Measurements from ENCODE around the gene NTRK3.

NTRK3 gene

GRCh38 chr15:88257311-88258092 lies 963 bp upstream of the NTRK3 start:
- FAIRE-seq, result no peak

DNA sequence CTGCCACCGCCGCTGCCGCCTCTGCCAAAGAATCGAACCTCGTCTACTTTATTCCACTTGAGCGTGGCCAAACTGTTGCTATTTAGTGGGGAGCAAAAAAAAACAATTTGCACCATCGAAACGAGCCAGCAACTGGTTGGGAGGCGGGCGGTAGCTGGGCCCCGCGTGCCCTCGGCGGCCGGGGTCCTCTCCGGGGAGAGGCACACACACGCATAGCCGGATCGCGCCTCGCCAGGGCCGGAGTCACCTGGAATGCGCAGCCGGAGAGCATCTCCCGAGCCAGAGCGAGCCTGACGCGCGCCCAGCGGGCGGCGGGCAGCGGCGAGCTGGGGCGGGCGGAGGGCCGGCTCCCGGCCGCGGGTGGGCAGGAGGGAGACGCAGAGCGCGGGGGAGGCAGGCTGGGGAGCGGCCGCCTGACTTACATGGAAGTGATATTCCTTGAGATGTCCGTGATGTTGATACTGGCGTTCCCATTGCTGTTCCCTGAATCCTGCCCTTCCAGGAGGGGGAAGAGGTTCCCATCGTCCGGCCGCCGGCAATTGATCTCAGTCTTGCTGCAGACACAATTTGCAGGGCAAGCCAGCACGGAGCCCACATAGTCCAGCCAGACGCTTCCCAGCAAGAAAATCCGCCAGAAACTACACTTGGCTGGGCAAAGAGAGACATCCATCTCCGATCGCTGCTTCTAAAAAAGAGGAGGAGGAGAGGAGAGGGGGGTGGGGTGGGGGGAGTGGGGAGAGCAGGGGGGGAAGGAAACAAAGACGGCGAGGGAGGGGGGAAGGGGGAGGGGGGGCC lies 858 bp downstream of the NTRK3 start:
- FAIRE-seq, result no peak

DNA sequence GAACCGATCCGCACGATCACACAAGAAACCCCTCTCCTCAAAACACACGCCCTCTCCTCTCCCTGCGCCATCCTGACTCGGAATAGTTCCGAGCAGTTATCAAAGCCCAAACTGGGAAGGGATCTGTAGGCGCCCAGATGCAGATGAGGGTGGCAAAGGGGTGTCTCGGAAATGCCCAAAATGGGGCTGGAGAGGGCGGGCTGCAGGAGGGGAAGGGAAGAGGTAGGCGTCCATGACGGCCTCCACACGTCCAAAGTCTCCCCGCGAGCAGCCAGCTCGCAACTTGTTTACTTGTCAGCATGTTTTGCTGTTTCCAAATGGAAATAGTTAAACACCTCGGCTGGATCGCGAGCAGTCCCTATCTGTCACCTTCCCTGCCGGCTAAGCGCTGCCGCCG lies 1.5 kb downstream of the NTRK3 start:
- no peak for FAIRE-seq

DNA sequence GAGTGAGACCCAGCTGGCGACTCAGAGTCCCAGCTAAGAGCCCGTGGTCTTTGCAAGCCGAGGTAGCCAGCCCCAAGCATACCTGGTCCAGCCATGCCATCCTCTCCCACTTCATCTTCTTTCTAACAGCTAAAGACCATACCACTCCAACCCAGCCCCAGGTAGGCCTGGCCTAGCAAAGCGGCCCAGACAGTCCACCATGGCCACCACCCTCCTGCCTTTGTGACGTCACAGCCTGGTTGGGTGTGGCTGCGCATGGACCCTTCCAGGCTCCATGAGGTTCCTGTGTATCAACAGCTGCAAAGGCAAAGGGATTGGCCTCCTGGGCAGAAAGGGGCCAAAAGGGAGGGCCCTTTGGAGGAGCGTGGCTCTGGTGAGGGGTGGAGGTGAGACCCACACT lies 4.1 kb downstream of the NTRK3 start:
- no peak for FAIRE-seq

DNA sequence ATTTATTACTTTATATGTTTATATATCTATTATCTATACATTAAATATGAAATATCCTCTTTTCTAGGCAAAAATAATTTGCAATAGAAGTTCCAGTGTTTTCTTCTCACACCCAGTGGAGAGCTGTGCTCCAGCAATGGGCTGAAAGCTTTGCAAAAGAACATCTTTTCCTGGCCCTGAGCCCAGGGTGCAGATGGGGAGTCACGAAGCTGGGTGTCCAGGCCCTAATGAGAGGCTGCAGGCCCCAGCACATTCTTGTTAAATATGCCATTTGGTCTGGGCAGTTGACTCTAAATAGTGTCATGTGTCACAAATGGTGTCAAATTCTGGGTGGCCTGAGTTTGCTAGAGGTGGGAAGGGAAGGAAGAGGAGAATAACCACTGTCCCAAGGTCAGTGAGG lies 5.7 kb downstream of the NTRK3 start:
- no peak for FAIRE-seq

- no peak for FAIRE-seq
Measured at GRCh38 chr15:88249220-88249619, 7.3 kb downstream of the NTRK3 start.

DNA sequence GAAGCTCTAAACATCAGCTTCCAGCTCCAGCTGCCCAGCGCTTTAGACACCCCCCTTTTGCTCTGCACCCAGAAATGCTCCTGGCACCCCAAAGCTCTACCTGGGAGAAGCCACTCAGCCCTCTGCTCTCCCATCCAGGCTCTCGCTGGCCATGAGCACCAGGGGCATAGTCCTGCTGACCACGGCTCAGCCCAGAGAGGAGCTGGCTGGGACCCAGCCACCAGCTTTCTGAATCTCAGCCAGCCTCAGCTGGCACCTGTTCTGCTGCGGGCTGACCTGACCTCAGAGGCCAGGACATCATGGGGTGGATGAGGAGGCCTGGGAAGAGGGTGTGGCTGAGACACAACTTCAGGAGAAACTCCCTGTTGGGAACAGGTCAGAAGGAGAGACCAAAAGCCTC lies 8.6 kb downstream of the NTRK3 start:
- FAIRE-seq, result no peak

- FAIRE-seq, result no peak
Measured at GRCh38 chr15:88246666-88247446, 9.7 kb downstream of the NTRK3 start.

DNA sequence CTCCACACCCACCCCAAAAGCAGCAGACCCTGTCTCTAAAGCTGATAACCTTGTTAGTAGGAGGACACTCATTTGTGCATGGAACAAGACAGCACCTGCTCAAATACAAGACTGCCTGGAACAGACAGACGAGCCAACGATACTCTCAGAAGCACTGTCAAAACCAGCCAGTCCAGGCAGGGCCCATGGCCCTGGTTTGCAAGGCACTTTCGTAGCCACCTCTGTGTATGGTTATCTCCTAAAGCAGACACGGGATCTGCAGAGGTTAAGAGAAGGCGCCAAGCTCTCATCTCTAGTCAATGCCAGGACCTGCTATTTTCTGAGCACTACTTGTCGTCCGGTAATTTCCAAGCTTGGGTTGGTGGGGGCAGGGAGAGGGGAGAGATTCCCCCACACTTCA lies 10.5 kb downstream of the NTRK3 start:
- no peak for FAIRE-seq

DNA sequence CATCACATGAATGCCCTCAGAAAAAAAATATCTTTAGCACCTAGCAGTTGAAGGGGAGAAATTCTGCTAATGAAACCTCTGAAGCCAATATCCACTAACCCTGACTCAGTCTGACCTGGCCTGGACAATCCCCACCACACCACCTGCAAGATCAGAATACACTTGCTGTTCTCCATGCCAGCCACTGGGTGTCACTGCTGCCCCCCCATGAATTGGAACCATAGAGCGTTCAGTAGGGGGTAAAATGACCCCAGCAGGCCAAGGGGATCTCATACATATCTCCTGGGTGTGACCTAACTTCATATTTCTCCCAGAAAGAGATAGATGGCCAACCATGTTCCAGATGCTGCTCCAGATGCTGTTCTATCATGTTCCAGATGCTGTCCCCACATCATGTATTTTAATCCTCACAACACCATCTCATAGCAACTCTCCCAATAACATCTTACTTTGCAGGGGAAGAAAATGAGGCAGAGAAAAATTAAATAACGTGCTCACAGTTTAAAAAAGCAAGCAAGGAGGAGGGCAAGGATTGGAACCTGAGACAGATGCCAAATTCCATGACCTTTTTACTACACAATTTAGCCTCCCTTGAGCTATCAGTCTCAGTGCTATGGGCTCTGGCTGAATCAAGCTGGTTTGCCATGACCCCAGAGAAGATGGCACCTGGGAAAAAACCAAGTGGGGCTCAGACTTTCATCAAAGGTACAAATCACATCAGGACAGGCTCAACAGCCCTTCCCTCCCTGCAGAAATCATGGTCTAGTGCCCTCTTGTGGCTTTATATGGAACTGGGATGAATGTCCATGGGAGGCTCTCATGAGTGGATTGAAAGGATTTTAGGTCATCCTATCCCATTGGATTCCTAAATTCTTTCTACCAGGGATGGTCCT lies 12.4 kb downstream of the NTRK3 start:
- no peak for FAIRE-seq

- no peak for FAIRE-seq
Measured at GRCh38 chr15:88242586-88243555, 13.7 kb downstream of the NTRK3 start.

- FAIRE-seq, result no peak
Measured at GRCh38 chr15:88241461-88241860, 15.1 kb downstream of the NTRK3 start.

DNA sequence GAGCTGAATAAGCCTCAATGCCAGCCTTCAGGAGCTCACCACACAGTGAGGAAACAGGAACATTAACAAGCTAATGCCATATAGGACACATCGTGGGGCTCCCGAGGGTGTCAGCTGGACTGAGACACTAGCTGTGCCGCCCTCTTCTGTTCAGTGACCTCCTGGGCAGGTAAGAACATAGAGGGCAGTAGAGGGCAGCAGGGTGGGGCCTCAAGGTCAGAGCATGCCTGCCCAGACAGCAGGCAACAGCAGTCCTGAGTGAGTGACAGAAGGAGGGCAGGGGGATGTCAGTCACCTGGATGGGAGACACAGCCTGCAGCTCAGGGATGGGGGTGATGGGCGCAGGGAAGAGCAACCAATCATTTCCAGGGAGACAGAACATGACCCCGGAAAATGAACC lies 15.5 kb downstream of the NTRK3 start:
- no peak for FAIRE-seq

DNA sequence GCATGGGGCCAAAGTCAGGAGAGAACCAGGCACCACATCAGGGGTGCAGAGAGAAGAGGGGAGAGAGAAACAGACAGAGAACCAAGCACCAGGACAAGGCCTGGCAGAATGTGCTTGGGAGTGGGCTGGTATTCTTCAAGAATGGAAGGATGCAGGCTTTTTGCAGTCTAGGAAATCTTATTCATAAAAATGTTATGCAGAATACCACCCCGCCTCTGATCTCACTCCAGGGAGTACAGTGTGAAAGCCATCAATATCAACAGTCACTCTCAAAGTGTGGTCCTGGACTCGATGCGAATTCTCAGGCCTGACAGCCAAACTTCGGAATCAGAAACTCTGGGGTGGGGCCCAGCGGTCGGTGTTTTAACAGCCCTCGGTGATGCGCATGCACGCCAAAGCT lies 16.9 kb downstream of the NTRK3 start:
- no peak for FAIRE-seq

DNA sequence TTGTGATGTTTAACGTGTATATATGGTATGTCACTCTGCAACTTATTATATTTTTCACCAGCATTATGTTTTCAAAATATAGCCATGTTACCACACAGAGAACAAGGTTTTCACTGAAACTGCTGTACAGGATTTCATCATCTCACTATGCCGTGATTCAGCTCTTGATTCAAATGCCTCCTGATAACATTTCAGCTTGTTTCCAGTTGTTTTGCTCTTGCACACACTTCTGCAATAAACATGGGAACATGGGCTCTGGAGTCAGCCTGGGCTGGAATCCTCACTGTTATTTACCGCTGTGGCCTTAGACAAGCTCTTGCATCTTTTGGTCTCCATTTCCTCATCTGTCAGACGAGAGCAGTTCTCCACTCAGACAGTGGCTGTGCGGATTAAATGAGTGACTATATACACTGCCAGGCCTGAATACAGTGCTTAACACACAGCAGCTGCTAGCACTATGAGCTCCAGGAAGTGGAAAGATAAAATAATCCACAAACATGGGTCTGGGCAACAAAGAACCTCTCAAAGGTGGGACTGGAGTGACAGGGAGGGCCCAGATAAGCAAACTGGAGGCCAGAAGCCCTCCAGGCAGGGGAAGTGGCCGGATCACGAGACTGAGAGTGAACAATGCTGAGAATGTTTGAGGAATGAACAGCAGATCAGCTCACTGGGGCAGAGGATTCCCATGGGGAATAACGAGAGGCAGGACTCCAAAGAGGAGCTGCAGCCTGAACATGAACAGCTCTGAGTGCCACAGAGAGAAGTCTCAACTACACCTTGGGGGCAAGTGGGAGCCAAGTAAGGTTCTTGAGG lies 17.7 kb downstream of the NTRK3 start:
- FAIRE-seq, result no peak

DNA sequence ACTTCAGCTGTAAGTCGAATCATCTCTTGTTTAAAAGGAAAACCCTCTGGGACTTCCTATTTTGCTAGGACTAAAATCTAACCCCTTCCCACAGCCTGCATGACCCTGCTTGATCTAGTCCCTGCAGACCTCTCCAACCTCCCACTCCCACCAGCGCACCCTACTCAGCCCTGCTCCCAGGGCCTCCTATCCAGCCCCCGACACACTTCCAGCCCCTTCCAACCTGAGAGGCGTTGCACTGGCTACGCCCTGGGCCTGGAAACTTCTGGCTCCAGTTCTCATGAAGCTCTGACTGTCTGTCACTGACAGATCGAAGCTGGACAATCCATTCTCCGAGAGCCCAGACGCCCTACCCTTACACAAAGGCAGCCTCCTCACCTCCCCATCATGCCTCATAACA lies 21.8 kb downstream of the NTRK3 start:
- FAIRE-seq, result no peak

DNA sequence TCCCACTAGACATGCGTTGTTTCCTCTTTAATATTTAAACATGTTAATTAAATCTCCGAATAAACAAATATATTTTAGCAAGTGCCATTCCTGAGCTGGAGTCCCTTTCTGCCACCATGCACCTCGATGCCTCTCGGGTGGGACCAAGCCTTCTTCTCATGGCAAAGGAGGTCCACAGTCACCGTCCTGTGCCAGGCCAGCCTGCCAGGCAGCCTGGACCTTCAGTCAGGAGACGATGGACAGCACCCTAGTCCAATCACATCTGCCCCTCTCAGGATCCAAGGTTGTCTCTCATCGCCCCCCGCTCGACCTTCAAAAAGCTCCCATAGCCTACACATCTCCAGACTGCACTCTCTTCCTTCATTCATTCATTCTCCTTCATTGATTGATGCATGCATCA lies 22.6 kb downstream of the NTRK3 start:
- FAIRE-seq, result no peak

- FAIRE-seq, result no peak
Measured at GRCh38 chr15:88232771-88233201, 23.8 kb downstream of the NTRK3 start.

DNA sequence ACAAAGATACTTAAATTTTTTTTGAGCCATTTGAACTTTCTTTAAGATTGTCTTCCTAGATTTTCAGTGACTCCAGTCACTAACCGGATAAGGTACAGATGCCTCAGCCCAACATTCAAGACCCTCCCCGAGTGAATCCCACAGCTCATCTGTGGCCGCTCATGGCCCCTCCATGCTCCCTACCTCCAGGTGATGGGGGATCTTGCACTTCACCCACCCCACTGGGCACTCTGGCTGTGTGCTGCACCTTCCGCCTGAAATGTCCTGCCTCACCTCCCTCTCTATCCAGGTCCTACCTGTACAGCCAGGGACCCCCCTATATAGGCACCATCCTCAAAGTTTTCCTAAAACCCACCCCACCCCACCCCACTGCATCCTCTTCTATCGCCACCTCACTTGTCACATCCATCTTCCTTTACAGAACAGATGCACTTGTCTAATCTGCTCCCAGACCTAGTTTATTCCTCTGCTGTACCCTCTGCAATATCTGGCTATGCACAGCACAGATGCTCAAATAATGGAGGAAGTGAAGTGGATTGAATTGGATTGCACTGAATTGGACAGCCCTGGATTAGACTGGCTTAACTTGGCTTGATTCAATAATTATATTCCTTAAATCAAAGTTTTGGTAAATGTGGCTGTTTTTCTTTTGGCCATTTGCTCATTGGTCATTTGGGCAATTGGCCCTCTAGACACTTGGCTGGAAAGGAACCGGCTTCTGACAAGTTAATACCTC lies 24.5 kb downstream of the NTRK3 start:
- FAIRE-seq, result no peak

GRCh38 chr15:88230823-88231222 lies 25.7 kb downstream of the NTRK3 start:
- FAIRE-seq, result no peak
